LNCAP (cell line): ENCODE results near the gene SERINC2.

Experiments
- TF ChIP-seq, protein P1 (sequence below): fragments of 450-650 bp; IDR thresholded peaks from 2 replicates; pipeline ENCODE4 v1.5.1; 2017; ENCODE audit warnings: mild to moderate bottlenecking

Gene SERINC2

DNA sequence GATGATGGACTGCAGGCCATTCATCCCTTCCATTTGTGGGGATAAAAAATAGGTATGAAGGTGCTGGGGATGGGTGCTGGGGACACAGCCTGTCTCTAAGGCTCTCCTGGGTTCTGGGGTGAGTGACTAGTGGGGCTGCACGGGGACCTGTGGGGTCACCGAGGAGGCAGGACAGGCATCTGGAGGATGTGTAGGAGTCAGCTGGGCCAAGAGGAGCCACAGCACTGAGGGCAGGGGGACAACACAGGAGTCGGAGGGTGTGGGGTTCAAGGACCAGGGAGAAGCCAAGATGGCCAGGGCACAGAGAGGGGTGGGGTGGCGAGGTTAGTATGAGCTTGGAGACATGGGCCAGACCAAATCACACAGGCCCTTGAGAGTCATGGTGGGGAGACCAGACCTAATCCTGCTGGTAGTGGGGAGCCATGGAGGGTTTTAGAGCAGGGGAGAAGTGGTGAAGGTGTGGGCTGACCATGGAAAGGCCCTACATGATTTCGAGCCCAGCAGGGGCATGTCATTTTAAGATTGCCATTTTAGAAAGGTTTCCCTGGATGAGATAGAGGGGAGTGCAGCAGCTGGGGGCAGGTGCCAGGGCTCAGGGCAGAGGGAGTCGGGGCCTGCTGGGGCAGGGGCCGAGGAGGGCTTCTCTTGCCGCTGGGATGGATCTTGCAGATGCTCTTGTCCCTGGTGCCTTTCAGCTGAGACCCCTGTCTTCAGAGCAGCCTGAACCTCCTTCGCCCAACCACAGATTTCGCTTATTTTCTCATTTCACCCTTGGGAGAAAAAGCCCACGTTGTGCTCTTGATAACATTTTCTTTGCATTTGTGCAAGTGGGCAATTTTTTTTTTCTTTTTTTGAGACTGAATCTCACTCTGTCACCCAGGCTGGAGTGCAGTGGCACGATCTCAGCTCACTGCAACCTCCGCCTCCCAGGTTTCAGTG, 22.7 kb downstream of the SERINC2 start:
- TF ChIP-seq, protein P1, sequence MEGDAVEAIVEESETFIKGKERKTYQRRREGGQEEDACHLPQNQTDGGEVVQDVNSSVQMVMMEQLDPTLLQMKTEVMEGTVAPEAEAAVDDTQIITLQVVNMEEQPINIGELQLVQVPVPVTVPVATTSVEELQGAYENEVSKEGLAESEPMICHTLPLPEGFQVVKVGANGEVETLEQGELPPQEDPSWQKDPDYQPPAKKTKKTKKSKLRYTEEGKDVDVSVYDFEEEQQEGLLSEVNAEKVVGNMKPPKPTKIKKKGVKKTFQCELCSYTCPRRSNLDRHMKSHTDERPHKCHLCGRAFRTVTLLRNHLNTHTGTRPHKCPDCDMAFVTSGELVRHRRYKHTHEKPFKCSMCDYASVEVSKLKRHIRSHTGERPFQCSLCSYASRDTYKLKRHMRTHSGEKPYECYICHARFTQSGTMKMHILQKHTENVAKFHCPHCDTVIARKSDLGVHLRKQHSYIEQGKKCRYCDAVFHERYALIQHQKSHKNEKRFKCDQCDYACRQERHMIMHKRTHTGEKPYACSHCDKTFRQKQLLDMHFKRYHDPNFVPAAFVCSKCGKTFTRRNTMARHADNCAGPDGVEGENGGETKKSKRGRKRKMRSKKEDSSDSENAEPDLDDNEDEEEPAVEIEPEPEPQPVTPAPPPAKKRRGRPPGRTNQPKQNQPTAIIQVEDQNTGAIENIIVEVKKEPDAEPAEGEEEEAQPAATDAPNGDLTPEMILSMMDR = no peak

DNA sequence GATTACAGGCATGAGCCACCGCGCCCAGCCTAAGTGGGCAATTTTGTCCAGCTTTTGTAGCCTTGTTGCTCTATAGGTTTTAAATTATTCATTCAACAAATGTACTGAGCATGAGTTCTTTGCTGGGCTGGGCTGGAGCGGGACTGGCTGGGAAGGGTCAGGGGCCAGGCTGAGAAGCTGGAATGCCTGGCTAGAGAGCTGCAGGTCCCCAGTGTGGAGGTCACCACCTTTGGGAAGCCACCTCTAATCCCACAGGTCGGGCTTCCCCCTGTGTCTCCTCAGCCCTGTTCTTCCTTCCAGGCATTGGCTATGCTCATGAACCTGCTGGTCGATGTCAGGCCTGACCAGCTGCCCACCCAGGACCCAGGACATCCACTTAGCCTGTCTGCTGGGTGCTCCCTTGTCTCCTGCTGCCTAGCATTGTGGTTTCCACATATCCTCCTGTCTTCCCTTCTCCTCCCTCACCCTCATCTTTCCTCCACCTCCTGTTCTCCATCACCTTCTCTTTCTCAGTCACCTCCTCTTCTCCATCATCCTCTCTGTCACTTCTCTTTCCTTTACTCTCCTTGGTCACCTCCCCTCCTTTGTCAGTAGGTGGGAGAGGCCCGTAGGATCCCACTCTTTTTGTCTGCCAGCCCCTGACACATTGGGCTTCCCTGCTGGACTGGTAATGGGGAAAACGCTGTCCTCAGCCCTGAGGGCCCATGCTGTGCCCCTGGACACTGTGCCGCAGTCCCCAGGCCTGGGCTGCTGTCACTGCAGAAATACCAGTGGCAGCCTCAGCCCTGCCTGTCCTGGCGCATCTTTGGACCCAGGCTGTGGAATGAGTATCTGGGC, 23.8 kb downstream of the SERINC2 start:
- TF ChIP-seq, protein P1 = no peak

DNA sequence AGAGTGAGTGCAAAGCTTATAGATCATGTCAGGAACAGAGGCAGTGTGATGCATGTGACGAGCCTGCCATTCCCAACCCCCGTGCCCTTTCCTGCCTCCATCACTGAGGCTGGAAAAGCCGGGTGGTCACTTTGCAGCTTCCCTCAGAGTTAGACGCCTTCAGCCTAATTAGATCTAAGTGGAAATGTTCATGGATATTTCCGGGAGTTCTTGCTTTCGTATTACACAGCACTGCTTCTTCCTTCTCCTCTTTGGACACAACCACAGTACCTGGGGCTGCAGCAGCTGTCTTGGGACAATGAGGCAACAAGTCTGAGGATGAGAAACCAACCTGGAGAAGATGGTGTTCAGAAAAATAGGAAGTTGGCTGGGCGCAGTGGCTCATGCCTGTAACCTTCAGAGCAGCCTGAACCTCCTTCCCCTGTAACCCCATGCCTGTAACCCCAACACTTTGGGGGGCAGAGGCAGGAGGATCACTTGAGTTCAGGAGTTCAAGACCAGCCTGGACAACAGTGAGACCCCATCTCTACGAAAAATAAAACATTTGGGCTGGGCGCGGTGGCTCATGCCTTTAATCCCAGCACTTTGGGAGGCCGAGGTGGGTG, 24.5 kb downstream of the SERINC2 start:
- TF ChIP-seq, protein P1 = no peak

DNA sequence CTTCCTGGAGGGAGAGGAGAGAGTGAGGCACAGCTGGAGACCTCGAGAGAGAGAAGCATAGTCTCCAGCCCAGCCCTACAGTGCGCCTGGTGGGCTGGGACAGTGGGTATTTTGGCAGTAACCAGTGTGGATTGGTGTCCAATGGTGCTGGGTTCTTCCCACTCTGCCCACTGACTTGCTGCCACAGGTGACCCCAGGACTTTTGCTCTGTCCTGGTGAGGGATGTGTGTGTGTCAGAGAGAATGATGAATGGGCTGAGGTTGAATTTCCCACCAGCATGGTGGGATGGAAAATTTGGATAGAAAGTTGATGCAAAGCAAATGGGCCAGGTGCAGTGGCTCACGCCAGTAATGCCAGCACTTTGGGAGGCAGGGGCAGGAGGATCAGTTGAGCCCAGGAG, 26.3 kb downstream of the SERINC2 start:
- TF ChIP-seq, protein P1 = no peak

DNA sequence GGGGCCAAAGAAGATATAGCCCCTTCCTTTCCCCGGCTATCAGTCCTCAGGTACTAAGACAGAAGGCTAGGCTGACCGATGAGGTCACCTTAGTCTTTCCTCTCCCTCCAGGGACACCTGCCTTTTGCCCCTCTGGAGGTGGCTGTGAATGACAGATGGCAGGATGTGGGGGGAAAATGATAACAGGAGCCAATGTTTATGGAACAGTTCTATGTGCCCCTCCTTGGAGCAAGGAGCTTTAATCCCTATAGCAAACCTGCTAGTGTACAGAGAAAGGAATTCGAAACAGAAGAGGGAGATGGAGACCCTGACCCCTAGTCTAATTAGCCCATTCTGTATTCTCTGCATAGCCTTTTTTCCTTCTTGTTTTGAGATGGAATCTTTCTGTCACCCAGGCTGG, 28.1 kb downstream of the SERINC2 start:
- TF ChIP-seq, protein P1 = no peak

DNA sequence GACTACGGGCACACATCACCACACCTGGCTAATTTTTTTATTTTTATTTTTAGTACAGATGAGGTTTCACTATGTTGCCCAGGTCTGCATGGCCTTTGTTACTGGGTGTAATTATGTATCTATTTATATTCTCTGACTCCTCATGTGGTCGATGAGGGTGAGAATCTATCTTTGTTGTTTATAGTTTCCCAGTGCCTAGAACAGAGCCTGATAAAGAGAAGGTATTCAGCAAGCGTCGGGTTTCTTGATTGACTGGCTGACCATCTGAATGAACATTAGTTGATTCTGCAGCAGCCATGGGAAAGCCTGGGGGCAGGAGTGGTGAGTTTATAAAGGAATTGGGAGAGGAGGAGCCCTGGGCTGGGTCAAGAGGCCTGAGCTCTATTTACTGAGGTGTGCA, 28.5 kb downstream of the SERINC2 start:
- TF ChIP-seq, protein P1 = no peak

DNA sequence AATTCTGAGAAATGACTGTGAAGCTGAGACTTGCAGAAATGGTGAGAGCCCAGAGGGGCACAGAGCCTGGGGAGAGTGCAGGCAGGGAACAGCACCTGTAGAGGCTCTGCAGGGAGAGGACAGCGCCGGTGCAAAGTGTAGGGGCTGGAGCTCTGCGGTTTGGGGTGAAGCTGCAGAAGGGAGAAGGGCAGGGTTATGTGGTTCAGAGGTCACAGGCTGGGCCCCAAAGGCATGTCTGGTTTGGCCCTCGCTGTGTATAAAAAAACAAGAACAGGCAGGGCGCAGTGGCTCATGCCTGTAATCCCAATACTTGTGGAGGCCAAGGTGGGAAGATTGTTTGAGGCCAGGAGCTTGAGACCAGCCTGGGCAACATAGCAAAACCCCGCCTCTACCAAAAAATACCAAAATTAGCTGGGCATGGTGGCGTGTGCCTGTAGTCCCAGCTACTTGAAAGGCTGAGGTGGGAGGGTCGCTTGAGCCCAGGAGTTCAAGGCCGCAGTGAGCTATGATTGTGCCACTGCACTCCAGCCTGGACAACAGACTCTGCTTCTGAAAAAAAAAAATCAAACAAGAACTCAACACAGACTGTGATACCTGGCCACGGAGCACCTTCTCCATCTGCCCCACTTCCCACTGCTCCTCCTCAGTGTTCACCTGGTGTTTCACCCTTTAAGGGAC, 29.1 kb downstream of the SERINC2 start:
- TF ChIP-seq, protein P1 = no peak
